NCI-H1105 treated with DMSO at 0.1 percent for 48 hours (cell line): ENCODE measurements around the gene TMEM39A.

Experiments
- DNase-seq: peaks from one replicate; lab custom pipeline; 2025; lab: John Stamatoyannopoulos, UW

The TMEM39A gene

GRCh38 chr3:119453822-119454221, 9.6 kb downstream of the TMEM39A start:
- DNase-seq = no peak

GRCh38 chr3:119444590-119444989, 18.8 kb downstream of the TMEM39A start:
- no peak for DNase-seq

- DNase-seq = no peak
These were observed 20.2 kb downstream of the TMEM39A start for GRCh38 chr3:119443179-119443578.

- no peak for DNase-seq
These were observed 25.6 kb downstream of the TMEM39A start for GRCh38 chr3:119437691-119438258.

GRCh38 chr3:119436977-119437376, 26.4 kb downstream of the TMEM39A start:
- no peak for DNase-seq

- no peak for DNase-seq
These were observed 28.7 kb downstream of the TMEM39A start for GRCh38 chr3:119434703-119435102.

- no peak for DNase-seq
These were observed 29.6 kb downstream of the TMEM39A start for GRCh38 chr3:119433613-119434325.

- DNase-seq = no peak
These were observed 34.9 kb downstream of the TMEM39A start for GRCh38 chr3:119428538-119428937.

GRCh38 chr3:119427669-119428068, 35.7 kb downstream of the TMEM39A start:
- no peak for DNase-seq

GRCh38 chr3:119420196-119420595, 43.2 kb downstream of the TMEM39A start:
- DNase-seq = no peak

GRCh38 chr3:119418641-119419040, 44.8 kb downstream of the TMEM39A start:
- DNase-seq = no peak

- no peak for DNase-seq
These were observed 45.5 kb downstream of the TMEM39A start for GRCh38 chr3:119417771-119418512.

- DNase-seq = no peak
These were observed 46.5 kb downstream of the TMEM39A start for GRCh38 chr3:119416873-119417272.

- no peak for DNase-seq
These were observed 49.7 kb downstream of the TMEM39A start for GRCh38 chr3:119413603-119414280.

- no peak for DNase-seq
These were observed 53.6 kb downstream of the TMEM39A start for GRCh38 chr3:119409844-119410243.

- DNase-seq = no peak
These were observed 55.0 kb downstream of the TMEM39A start for GRCh38 chr3:119408243-119408950.

GRCh38 chr3:119405315-119405714, 58.1 kb downstream of the TMEM39A start:
- DNase-seq = no peak

GRCh38 chr3:119403201-119403600, 60.2 kb downstream of the TMEM39A start:
- DNase-seq = no peak

- DNase-seq = no peak
These were observed 60.6 kb downstream of the TMEM39A start for GRCh38 chr3:119402791-119403190.

GRCh38 chr3:119401503-119402440, 61.6 kb downstream of the TMEM39A start:
- DNase-seq = no peak

GRCh38 chr3:119401069-119401468, 62.3 kb downstream of the TMEM39A start:
- no peak for DNase-seq
